ENCODE measurements around the gene MRPL12. TPM values are rescaled to one million over a fixed set of nuclear protein-coding genes. Genes with fewer than 3 reads are reported as not detected.

The MRPL12 gene
- total RNA-seq, 3 donors from 2014 or later (not counting 1 experiment from before 2014, with no cell fraction given): 16.3 to 24.4 (median 17.5) TPM

- Mint-ChIP-seq H3K27me3 (ENCODE audit: low read depth in 2 of 2) (no peaks in the 10 kb centered on the region), H3K4me3 (no peak overlapping the region), H3K9me3 (no peaks in the 10 kb centered on the region), H3K4me1 (peaks cover 7 to 8% of the 10 kb centered on the region in 2 donors), H3K27ac (no peak overlapping the region), H3K36me3 (no peaks in the 10 kb centered on the region)
- H3K9me3 ChIP-seq (ENCODE audit: control insufficient read depth, insufficient read depth, low read length): no peaks in the 10 kb centered on the region
- intact Hi-C loops (cut with micrococcal nuclease): no loop called here
- DNase-seq: no peak
- 92% methylated on average over 17 of the region's 17 CpGs for WGBS (ENCODE audit: insufficient coverage)
- no peaks in the 10 kb centered on the region for H3K4me1 ChIP-seq (ENCODE audit: control insufficient read depth, insufficient read depth, low read length)
- H3K27me3 ChIP-seq (ENCODE audit: control insufficient read depth, insufficient read depth, low read length): no peaks in the 10 kb centered on the region
- no peak for ATAC-seq
- no peak for TF ChIP-seq CTCF (IDR thresholded peaks at IDR 0.05)
- no peak overlapping the region for H3K27ac ChIP-seq (ENCODE audit: low read length)
- peaks cover 16% of the 10 kb centered on the region for H3K36me3 ChIP-seq (ENCODE audit: control insufficient read depth, insufficient read depth, low read length)
- no peak overlapping the region for H3K4me3 ChIP-seq (ENCODE audit: low read length)
Measured at GRCh38 chr17:81676906-81677305, 26.3 kb upstream of the MRPL12 start.

GRCh38 chr17:81680150-81680549 is 23.0 kb upstream of the MRPL12 start:
- Histone ChIP-seq H3K9me3 (ENCODE audit: control insufficient read depth, insufficient read depth, low read length) (no peaks in the 10 kb centered on the region), H3K4me1 (ENCODE audit: control insufficient read depth, insufficient read depth, low read length) (peaks cover 22% of the 10 kb centered on the region), H3K36me3 (ENCODE audit: control insufficient read depth, insufficient read depth, low read length) (no peaks in the 10 kb centered on the region), H3K27ac (ENCODE audit: low read length) (no peak overlapping the region), H3K27me3 (ENCODE audit: control insufficient read depth, insufficient read depth, low read length) (no peaks in the 10 kb centered on the region), H3K4me3 (ENCODE audit: low read length) (no peak overlapping the region)
- H3K9me3 Mint-ChIP-seq: no peaks in the 10 kb centered on the region
- DNase-seq (no peak), ATAC-seq (no peak)
- TF ChIP-seq CTCF (IDR thresholded peaks at IDR 0.05): no peak
- no peaks in the 10 kb centered on the region for H3K27me3 Mint-ChIP-seq (ENCODE audit: low read depth in 2 of 2)
- H3K4me1 Mint-ChIP-seq: peaks cover 14 to 23% of the 10 kb centered on the region in 2 donors
- H3K4me3 Mint-ChIP-seq: no peak overlapping the region
- WGBS (ENCODE audit: insufficient coverage): 94% methylated on average over 11 of the region's 11 CpGs
- no peak overlapping the region for H3K27ac Mint-ChIP-seq
- H3K36me3 Mint-ChIP-seq: no peaks in the 10 kb centered on the region
- intact Hi-C loops (cut with micrococcal nuclease): no loop called here

- H3K27ac ChIP-seq (ENCODE audit: low read length): no peak overlapping the region
- intact Hi-C loops (cut with micrococcal nuclease): no loop called here
- H3K36me3 ChIP-seq (ENCODE audit: control insufficient read depth, insufficient read depth, low read length): peaks cover 4% of the 10 kb centered on the region
- H3K4me3 ChIP-seq (ENCODE audit: low read length): no peak overlapping the region
- DNase-seq (no peak), ATAC-seq (no peak)
- Mint-ChIP-seq H3K27ac (no peak overlapping the region), H3K4me1 (peaks cover 7 to 24% of the 10 kb centered on the region in 2 donors), H3K36me3 (no peaks in the 10 kb centered on the region), H3K27me3 (ENCODE audit: low read depth in 2 of 2) (no peaks in the 10 kb centered on the region), H3K4me3 (peak overlapping the region; percentile 25), H3K9me3 (no peaks in the 10 kb centered on the region)
- peaks cover 30% of the 10 kb centered on the region for H3K4me1 ChIP-seq (ENCODE audit: control insufficient read depth, insufficient read depth, low read length)
- TF ChIP-seq CTCF (IDR thresholded peaks at IDR 0.05): no peak
- H3K27me3 ChIP-seq (ENCODE audit: control insufficient read depth, insufficient read depth, low read length): no peaks in the 10 kb centered on the region
- 95% methylated on average over 17 of the region's 17 CpGs for WGBS (ENCODE audit: insufficient coverage)
- H3K9me3 ChIP-seq (ENCODE audit: control insufficient read depth, insufficient read depth, low read length): no peaks in the 10 kb centered on the region
Measured at GRCh38 chr17:81681672-81682071, 21.5 kb upstream of the MRPL12 start.

- H3K4me1 ChIP-seq (ENCODE audit: control insufficient read depth, insufficient read depth, low read length): peaks cover 30% of the 10 kb centered on the region
- no peak overlapping the region for H3K27ac ChIP-seq (ENCODE audit: low read length)
- ATAC-seq (no peak), DNase-seq (no peak)
- Mint-ChIP-seq H3K4me3 (peak overlapping the region; percentile 96), H3K27me3 (ENCODE audit: low read depth in 2 of 2) (no peaks in the 10 kb centered on the region), H3K9me3 (no peaks in the 10 kb centered on the region), H3K36me3 (no peaks in the 10 kb centered on the region), H3K4me1 (peaks cover 7 to 32% of the 10 kb centered on the region in 2 donors), H3K27ac (peak overlapping the region; percentile 79 to 88)
- H3K4me3 ChIP-seq (ENCODE audit: low read length): peak overlapping the region; percentile 82
- intact Hi-C loops (cut with micrococcal nuclease): loop anchor here (1.0 kb wide), 1 partner anchor 21 kb away; the partner anchor contains the start of gene MRPL12
- WGBS (ENCODE audit: insufficient coverage): 50% methylated on average over 19 of the region's 19 CpGs
- H3K9me3 ChIP-seq (ENCODE audit: control insufficient read depth, insufficient read depth, low read length): no peaks in the 10 kb centered on the region
- peaks cover 14% of the 10 kb centered on the region for H3K36me3 ChIP-seq (ENCODE audit: control insufficient read depth, insufficient read depth, low read length)
- H3K27me3 ChIP-seq (ENCODE audit: control insufficient read depth, insufficient read depth, low read length): no peaks in the 10 kb centered on the region
- TF ChIP-seq CTCF (IDR thresholded peaks at IDR 0.05): no peak
Measured at GRCh38 chr17:81682565-81683207, 20.5 kb upstream of the MRPL12 start.

Measured in natural killer cell (primary cell).